Fibroblast of lung (primary cell): ENCODE measurements around the gene TMTC2. TPM values are rescaled to one million over a fixed set of nuclear protein-coding genes. Genes with fewer than 3 reads are reported as not detected.

Source experiments
- DNase-seq, 2 donors: peaks; one replicate each; pipeline versions ENCODE4 v3.0.0 to v3.0.0-alpha.2; 2010; ENCODE audit warnings: low read depth in 2 of 2
- H2AFZ ChIP-seq: 2 replicates; pipeline ENCODE4 v1.5.1; 2012; ENCODE audit warnings: low read length, control low read depth, inconsistent platforms
- H3K27ac ChIP-seq: 2 replicates; pipeline ENCODE4 v1.5.1; 2011; ENCODE audit warnings: low read length, control low read depth; ENCODE audit not compliant: insufficient read depth
- H3K27me3 ChIP-seq: 2 replicates; pipeline ENCODE4 v1.5.1; 2011; ENCODE audit warnings: mild to moderate bottlenecking, low read length; ENCODE audit not compliant: control insufficient read depth, insufficient read depth
- H3K36me3 ChIP-seq: 2 replicates; pipeline ENCODE4 v1.5.1; 2011; ENCODE audit warnings: low read length; ENCODE audit not compliant: control insufficient read depth, insufficient read depth
- H3K4me1 ChIP-seq: 2 replicates; pipeline ENCODE4 v1.5.1; 2011; ENCODE audit warnings: low read length; ENCODE audit not compliant: control insufficient read depth, insufficient read depth; ENCODE audit errors: extremely low read depth
- H3K4me2 ChIP-seq: 2 replicates; pipeline ENCODE4 v1.5.1; 2011; ENCODE audit warnings: low read length, control low read depth; ENCODE audit not compliant: insufficient read depth; ENCODE audit errors: extremely low read depth
- H3K4me3 ChIP-seq, 4 experiments: fragments of 200-600 bp in 1 of 4; sonication (generic) in 1 of 4; replicated peaks in 1 of 4; 2 replicates each; pipeline ENCODE4 v1.5.1; 2011 to 2016; ENCODE audit warnings: low read length in 4 of 4, low read depth in 3 of 4, mild to moderate bottlenecking in 3 of 4, control low read depth in 2 of 4, inconsistent platforms in 1 of 4, mixed read lengths in 1 of 4; ENCODE audit not compliant: insufficient read depth in 1 of 4; ENCODE audit errors: control extremely low read depth in 1 of 4
- H3K79me2 ChIP-seq: 2 replicates; pipeline ENCODE4 v1.5.1; 2012; ENCODE audit warnings: mild to moderate bottlenecking, low read length, inconsistent platforms; ENCODE audit not compliant: control insufficient read depth, insufficient read depth
- H3K9ac ChIP-seq: 2 replicates; pipeline ENCODE4 v1.5.1; 2011; ENCODE audit warnings: mild to moderate bottlenecking, low read length, control low read depth; ENCODE audit not compliant: insufficient read depth
- H3K9me3 ChIP-seq: 2 replicates; pipeline ENCODE4 v1.5.1; 2012; ENCODE audit warnings: low read depth, low read length; ENCODE audit not compliant: control insufficient read depth, insufficient read depth
- H4K20me1 ChIP-seq: 2 replicates; pipeline ENCODE4 v1.5.1; 2011; ENCODE audit warnings: low read length; ENCODE audit not compliant: control insufficient read depth, insufficient read depth; ENCODE audit errors: extremely low read depth
- EZH2 ChIP-seq: IDR thresholded peaks from 2 replicates; pipeline ENCODE4 v1.5.1; 2012; ENCODE audit warnings: low read length, control low read depth, mild to moderate bottlenecking; ENCODE audit errors: missing control alignments
- polyA plus RNA-seq, 2 donors: library from polyadenylated mRNA; depleted of rRNA in 1 of 2; stranded (reverse) in 1 of 2; unstranded in 1 of 2; fragments of >200 nt; gene quantifications; 2 replicates each; pipeline ENCODE4 v1.2.1, GENCODE V29; 2011 to 2012; ENCODE audit warnings: missing spikeins in 1 of 2
- total RNA-seq: library from RNA; depleted of rRNA; stranded (reverse); fragments of >200 nt; gene quantifications from 2 replicates; pipeline ENCODE4 v1.2.1, GENCODE V29; 2014
- TF ChIP-seq, protein P1 (sequence below), 2 donors: IDR thresholded peaks in 1 of 2; conservative IDR thresholded peaks in 1 of 2; 1 replicate in 1 of 2; 2 replicates in 1 of 2; pipeline ENCODE4 v1.5.1; 2011 to 2012; ENCODE audit warnings: low read length in 2 of 2, control low read depth in 1 of 2, inconsistent platforms in 1 of 2, low read depth in 1 of 2, mild to moderate bottlenecking in 1 of 2

Gene TMTC2
- total and polyA plus RNA-seq, 2 donors (not counting 1 experiment from before 2014, with no cell fraction given): 3.5 to 9.7 TPM

DNA sequence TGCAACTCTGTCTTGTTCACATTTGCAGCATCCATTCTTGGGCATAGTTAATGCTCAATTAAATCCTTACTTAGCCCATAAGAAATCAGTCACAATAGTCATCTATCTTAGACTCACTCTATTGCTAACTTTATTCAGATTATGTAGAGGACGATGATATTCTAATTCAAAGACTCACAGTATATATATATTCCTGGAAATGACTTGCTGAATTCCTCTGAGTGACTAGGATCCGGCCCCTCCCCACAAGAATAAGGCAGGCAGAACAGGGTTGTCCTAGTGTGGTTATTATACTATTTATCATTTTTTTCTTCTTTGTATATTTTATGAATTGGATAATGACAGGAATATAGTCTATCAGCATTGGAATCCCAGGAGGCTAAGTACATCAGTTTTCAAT lies 275.1 kb downstream of the TMTC2 start:
- H3K4me1 ChIP-seq: no peaks in the 10 kb centered on the region
- no peak overlapping the region for H3K9ac ChIP-seq
- no peaks in the 10 kb centered on the region for H3K9me3 ChIP-seq
- H3K27me3 ChIP-seq: no peaks in the 10 kb centered on the region
- H3K27ac ChIP-seq: no peak overlapping the region
- no peak for DNase-seq
- no peaks in the 10 kb centered on the region for H4K20me1 ChIP-seq
- no peak overlapping the region for H2AFZ ChIP-seq
- no peaks in the 10 kb centered on the region for H3K79me2 ChIP-seq
- no peaks in the 10 kb centered on the region for H3K36me3 ChIP-seq
- no peak overlapping the region for H3K4me2 ChIP-seq
- TF ChIP-seq EZH2: no peak
- H3K4me3 ChIP-seq: no peak overlapping the region

DNA sequence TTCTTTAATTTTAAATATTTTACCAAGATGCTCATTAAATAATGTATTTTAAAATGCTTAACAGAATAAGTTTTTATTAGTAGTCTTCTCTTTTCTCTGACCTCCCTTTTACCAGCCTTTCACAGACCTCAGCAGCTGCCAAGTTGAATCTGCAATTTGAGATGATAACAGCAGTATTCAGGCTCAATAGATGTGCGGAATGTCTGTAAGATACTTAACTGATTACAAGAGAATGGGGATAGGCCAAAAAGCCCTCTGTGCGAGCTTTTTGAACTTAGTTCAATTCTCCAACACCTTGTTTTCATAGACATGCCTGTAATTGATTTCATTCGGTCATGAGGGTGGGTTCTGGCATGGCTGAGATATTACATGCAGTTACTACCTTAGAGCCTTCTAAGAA lies 277.2 kb downstream of the TMTC2 start:
- no peaks in the 10 kb centered on the region for H3K27me3 ChIP-seq
- TF ChIP-seq, protein P1, sequence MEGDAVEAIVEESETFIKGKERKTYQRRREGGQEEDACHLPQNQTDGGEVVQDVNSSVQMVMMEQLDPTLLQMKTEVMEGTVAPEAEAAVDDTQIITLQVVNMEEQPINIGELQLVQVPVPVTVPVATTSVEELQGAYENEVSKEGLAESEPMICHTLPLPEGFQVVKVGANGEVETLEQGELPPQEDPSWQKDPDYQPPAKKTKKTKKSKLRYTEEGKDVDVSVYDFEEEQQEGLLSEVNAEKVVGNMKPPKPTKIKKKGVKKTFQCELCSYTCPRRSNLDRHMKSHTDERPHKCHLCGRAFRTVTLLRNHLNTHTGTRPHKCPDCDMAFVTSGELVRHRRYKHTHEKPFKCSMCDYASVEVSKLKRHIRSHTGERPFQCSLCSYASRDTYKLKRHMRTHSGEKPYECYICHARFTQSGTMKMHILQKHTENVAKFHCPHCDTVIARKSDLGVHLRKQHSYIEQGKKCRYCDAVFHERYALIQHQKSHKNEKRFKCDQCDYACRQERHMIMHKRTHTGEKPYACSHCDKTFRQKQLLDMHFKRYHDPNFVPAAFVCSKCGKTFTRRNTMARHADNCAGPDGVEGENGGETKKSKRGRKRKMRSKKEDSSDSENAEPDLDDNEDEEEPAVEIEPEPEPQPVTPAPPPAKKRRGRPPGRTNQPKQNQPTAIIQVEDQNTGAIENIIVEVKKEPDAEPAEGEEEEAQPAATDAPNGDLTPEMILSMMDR (conservative IDR thresholded peaks at IDR 0.05 in 1 of 2, IDR thresholded peaks at IDR 0.05 in 1 of 2; ENCODE audit: low read depth in 1 of 2, low read length in 2 of 2): no peak
- no peak for TF ChIP-seq EZH2
- no peak overlapping the region for H3K4me2 ChIP-seq
- H3K4me3 ChIP-seq: no peak overlapping the region
- H3K9ac ChIP-seq: no peak overlapping the region
- no peaks in the 10 kb centered on the region for H3K9me3 ChIP-seq
- no peaks in the 10 kb centered on the region for H4K20me1 ChIP-seq
- H3K36me3 ChIP-seq: no peaks in the 10 kb centered on the region
- H3K79me2 ChIP-seq: no peaks in the 10 kb centered on the region
- H3K27ac ChIP-seq: no peak overlapping the region
- H3K4me1 ChIP-seq: no peaks in the 10 kb centered on the region
- no peak overlapping the region for H2AFZ ChIP-seq
- peak in 1 of 2 donors; percentile 36 for DNase-seq

DNA sequence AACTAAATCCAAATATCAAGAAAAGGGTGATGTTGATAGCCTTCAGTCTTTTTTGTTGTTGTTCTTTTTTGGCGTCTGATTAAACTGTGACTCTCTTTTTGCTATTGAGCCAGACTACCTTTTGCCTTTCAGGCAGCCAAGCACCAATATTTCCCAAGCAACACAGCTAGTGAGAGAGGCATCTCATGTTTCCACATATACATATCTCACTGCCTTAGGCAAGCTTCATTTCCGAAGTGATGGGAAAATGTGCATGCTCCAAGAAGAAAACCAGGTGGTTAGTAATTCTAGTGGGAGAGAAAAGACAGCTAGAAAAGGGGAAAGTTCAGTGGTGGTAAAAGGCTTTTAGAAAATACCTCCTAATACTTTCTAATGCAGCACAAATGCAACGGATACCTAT lies 277.7 kb downstream of the TMTC2 start:
- Histone ChIP-seq H3K4me2 (no peak overlapping the region), H3K9ac (no peak overlapping the region), H4K20me1 (no peaks in the 10 kb centered on the region), H3K79me2 (no peaks in the 10 kb centered on the region), H3K27ac (no peak overlapping the region), H3K36me3 (no peaks in the 10 kb centered on the region), H3K4me3 (no peak overlapping the region), H3K9me3 (no peaks in the 10 kb centered on the region), H2AFZ (no peak overlapping the region), H3K4me1 (no peaks in the 10 kb centered on the region), H3K27me3 (no peaks in the 10 kb centered on the region)
- DNase-seq: no peak
- no peak for TF ChIP-seq EZH2
- TF ChIP-seq, protein P1 (conservative IDR thresholded peaks at IDR 0.05 in 1 of 2, IDR thresholded peaks at IDR 0.05 in 1 of 2; ENCODE audit: low read depth in 1 of 2, low read length in 2 of 2): no peak
